ENCODE results near the gene RNF14.

GRCh38 chr5:141994511-141995136, 25.7 kb downstream of the RNF14 start:
- TF ChIP-seq CTCF (IDR thresholded peaks at IDR 0.05) (no peak), SIN3A (IDR thresholded peaks at IDR 0.05; ENCODE audit: borderline replicate concordance, low read depth, low read length) (no peak), TEAD4 (IDR thresholded peaks at IDR 0.05; ENCODE audit: borderline replicate concordance, insufficient read depth) (no peak), POLR2AphosphoS5 (IDR thresholded peaks at IDR 0.05; ENCODE audit: low read depth, low read length) (no peak), EP300 (IDR thresholded peaks at IDR 0.05; ENCODE audit: borderline replicate concordance in 1 of 2, low read depth in 1 of 2, low read length in 1 of 2) (no peak), USF2 (IDR thresholded peaks at IDR 0.05; ENCODE audit: borderline replicate concordance, low read depth, low read length) (no peak), NFIC (IDR thresholded peaks at IDR 0.05; ENCODE audit: borderline replicate concordance) (no peak), NRF1 (IDR thresholded peaks at IDR 0.05; ENCODE audit: low read depth, low read length) (no peak), SMC3 (IDR thresholded peaks at IDR 0.05; ENCODE audit: low read depth, low read length) (no peak), CHD2 (IDR thresholded peaks at IDR 0.05; ENCODE audit: low read length, partially characterized antibody) (no peak)

Data from SK-N-SH (cell line).